A673 (cell line): ENCODE data around the gene SUSD5. TPM values are rescaled to one million over a fixed set of nuclear protein-coding genes. Genes with fewer than 3 reads are reported as not detected.

ENCODE experiments used
- BruUV-seq: library from RNA; stranded (reverse); fragments of 400-500 nt; replicated peaks from 2 replicates; lab custom pipeline; 2021; lab: Mats Ljungman, UMichigan
- CTCF ChIA-PET: fragments of 300-600 bp; sonication (Branson Sonifier 250); formaldehyde crosslinking; loops from one replicate; lab custom pipeline; 2022; ENCODE audit warnings: antibody characterized with exemption; lab: Charles Lee
- POLR2A ChIA-PET: fragments of 300-600 bp; sonication (Branson Sonifier 250); formaldehyde crosslinking; loops from one replicate; lab custom pipeline; 2022; ENCODE audit warnings: antibody characterized with exemption; ENCODE audit not compliant: low non-redundant PET; lab: Charles Lee
- DNase-seq: peaks from one replicate; pipeline ENCODE4 v3.0.0-alpha.2; 2015; ENCODE audit warnings: low spot score
- H3K27ac ChIP-seq: fragments of 200-600 bp; sonication (generic); 2 replicates; pipeline ENCODE4 v1.5.1; 2016; ENCODE audit warnings: mixed run types, low read depth, mild to moderate bottlenecking, mixed read lengths, antibody characterized with exemption, low read length; ENCODE audit not compliant: poor library complexity, severe bottlenecking
- H3K27me3 ChIP-seq: fragments of 200-600 bp; sonication (generic); replicated peaks from 2 replicates; pipeline ENCODE4 v1.6.1; 2017; ENCODE audit warnings: mixed run types, low read depth, mild to moderate bottlenecking, mixed read lengths, antibody characterized with exemption, low read length; ENCODE audit not compliant: insufficient read depth, poor library complexity
- H3K36me3 ChIP-seq: fragments of 200-600 bp; sonication (generic); 2 replicates; pipeline ENCODE4 v1.6.1; 2016; ENCODE audit warnings: mixed run types, mild to moderate bottlenecking, mixed read lengths, antibody characterized with exemption, low read length; ENCODE audit not compliant: insufficient read depth, poor library complexity, severe bottlenecking
- H3K4me1 ChIP-seq: fragments of 200-600 bp; sonication (generic); 2 replicates; pipeline ENCODE4 v1.6.1; 2017; ENCODE audit warnings: mixed run types, mild to moderate bottlenecking, mixed read lengths, antibody characterized with exemption, low read length; ENCODE audit not compliant: insufficient read depth, poor library complexity, severe bottlenecking
- H3K4me3 ChIP-seq: fragments of 200-600 bp; sonication (generic); 2 replicates; pipeline ENCODE4 v1.5.1; 2016; ENCODE audit warnings: low read depth, mixed run types, mild to moderate bottlenecking, mixed read lengths, low read length; ENCODE audit not compliant: poor library complexity, severe bottlenecking
- H3K9me3 ChIP-seq: fragments of 200-600 bp; sonication (generic); 2 replicates; pipeline ENCODE4 v1.6.1; 2016; ENCODE audit warnings: mixed run types, low read depth, mild to moderate bottlenecking, mixed read lengths, antibody characterized with exemption, low read length; ENCODE audit not compliant: poor library complexity, severe bottlenecking
- EZH2 ChIP-seq: fragments of 200-600 bp; sonication (generic); IDR thresholded peaks from 2 replicates; pipeline ENCODE4 v1.6.1; 2017; ENCODE audit warnings: borderline replicate concordance, low read depth, mild to moderate bottlenecking, mixed read lengths, antibody characterized with exemption, low read length; ENCODE audit not compliant: poor library complexity, severe bottlenecking
- intact Hi-C: fragments of 100-400 bp; cut with micrococcal nuclease; formaldehyde crosslinking; loops from one replicate; pipeline ENCODE4 v1.10.0; 2022; ENCODE audit not compliant: unreplicated experiment
- total RNA-seq: library from RNA; stranded (reverse); gene quantifications from 2 replicates; pipeline ENCODE4 v1.2.3, GENCODE V29; 2021
- TF ChIP-seq, protein P1 (sequence below): fragments of 300-800, 200-600 bp; sonication (generic); conservative IDR thresholded peaks from 2 replicates; pipeline ENCODE4 v1.5.1; 2017; ENCODE audit warnings: low read depth, mild to moderate bottlenecking, antibody characterized with exemption, low read length, moderate library complexity, mixed read lengths

Gene SUSD5
- total RNA-seq, 1 experiment from 2014 or later = 0.97 TPM

DNA sequence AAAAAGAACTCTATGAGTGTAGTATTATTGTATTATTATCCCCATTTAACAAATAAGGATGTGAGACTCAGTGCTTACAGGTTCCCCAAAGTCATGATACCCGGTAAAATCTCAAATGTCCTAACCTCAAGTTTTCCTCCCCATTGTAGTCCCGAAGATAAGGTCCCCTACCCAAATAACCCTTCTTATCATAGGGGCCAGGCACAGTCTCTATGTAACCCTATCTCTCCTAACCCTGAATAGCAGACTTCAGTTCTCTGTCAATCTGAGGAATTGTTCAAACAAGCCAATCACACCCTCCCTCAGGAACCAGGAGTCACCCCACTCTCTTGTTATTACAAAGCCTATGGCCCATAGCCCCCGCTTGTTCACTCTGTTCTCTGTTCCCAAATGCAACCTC is 10.5 kb upstream of the SUSD5 start:
- no TSS peak for BruUV-seq
- H3K36me3 ChIP-seq = no peaks in the 10 kb centered on the region
- H3K4me1 ChIP-seq = no peaks in the 10 kb centered on the region
- ChIA-PET CTCF (no interaction called here), POLR2A (no interaction called here)
- no peak overlapping the region for H3K27ac ChIP-seq
- H3K9me3 ChIP-seq = no peaks in the 10 kb centered on the region
- H3K27me3 ChIP-seq = no peaks in the 10 kb centered on the region
- TF ChIP-seq, protein P1, sequence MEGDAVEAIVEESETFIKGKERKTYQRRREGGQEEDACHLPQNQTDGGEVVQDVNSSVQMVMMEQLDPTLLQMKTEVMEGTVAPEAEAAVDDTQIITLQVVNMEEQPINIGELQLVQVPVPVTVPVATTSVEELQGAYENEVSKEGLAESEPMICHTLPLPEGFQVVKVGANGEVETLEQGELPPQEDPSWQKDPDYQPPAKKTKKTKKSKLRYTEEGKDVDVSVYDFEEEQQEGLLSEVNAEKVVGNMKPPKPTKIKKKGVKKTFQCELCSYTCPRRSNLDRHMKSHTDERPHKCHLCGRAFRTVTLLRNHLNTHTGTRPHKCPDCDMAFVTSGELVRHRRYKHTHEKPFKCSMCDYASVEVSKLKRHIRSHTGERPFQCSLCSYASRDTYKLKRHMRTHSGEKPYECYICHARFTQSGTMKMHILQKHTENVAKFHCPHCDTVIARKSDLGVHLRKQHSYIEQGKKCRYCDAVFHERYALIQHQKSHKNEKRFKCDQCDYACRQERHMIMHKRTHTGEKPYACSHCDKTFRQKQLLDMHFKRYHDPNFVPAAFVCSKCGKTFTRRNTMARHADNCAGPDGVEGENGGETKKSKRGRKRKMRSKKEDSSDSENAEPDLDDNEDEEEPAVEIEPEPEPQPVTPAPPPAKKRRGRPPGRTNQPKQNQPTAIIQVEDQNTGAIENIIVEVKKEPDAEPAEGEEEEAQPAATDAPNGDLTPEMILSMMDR = no peak
- TF ChIP-seq EZH2 = no peak
- H3K4me3 ChIP-seq = no peak overlapping the region
- intact Hi-C loops = no loop called here
- no peak for DNase-seq

DNA sequence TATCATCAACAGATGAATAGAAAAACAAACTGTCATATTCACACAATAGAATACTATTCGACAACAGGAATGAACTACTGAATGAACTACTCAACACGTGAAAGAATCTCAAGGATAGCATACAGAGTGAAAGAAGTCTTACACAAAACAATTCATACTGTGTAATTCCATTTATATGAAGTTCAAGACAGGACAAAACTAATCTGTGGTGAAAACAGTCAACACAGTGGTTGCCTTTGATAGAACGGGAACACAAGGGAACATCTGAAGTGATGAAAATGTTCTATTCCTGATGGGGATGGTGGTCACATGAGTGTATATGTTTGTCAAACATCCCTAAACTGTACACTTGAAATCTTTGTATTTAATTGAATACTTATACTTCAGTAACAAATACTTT is 2.6 kb upstream of the SUSD5 start:
- no TSS peak for BruUV-seq
- intact Hi-C loops = no loop called here
- DNase-seq = no peak
- H3K36me3 ChIP-seq = no peaks in the 10 kb centered on the region
- TF ChIP-seq EZH2 = no peak
- TF ChIP-seq, protein P1 = no peak
- no peak overlapping the region for H3K4me3 ChIP-seq
- ChIA-PET CTCF (no interaction called here), POLR2A (no interaction called here)
- no peaks in the 10 kb centered on the region for H3K9me3 ChIP-seq
- no peak overlapping the region for H3K27ac ChIP-seq
- peaks cover 34% of the 10 kb centered on the region for H3K27me3 ChIP-seq
- H3K4me1 ChIP-seq = peaks cover 6% of the 10 kb centered on the region

GRCh38 chr3:33219175-33219487 is 521 bp upstream of the SUSD5 start:
- no TSS peak for BruUV-seq
- intact Hi-C loops = loop anchor here (10.0 kb wide), 1 partner anchor 64 kb away; no protein-coding TSS in a partner anchor
- H3K27ac ChIP-seq = no peak overlapping the region
- peak overlapping the region; percentile 45 for H3K4me3 ChIP-seq
- ChIA-PET POLR2A (no interaction called here), CTCF (no interaction called here)
- TF ChIP-seq, protein P1 = no peak
- no peaks in the 10 kb centered on the region for H3K36me3 ChIP-seq
- no peak for DNase-seq
- no peaks in the 10 kb centered on the region for H3K9me3 ChIP-seq
- H3K27me3 ChIP-seq = peaks cover 47% of the 10 kb centered on the region
- H3K4me1 ChIP-seq = peaks cover 6% of the 10 kb centered on the region
